ES-I3 (cell line): ENCODE data around the gene ARHGEF10L.

Experiments used
- H3K36me3 ChIP-seq: 2 replicates; pipeline ENCODE4 v1.6.1; 2013; ENCODE audit warnings: mild to moderate bottlenecking, low read length, control low read depth, moderate library complexity; ENCODE audit not compliant: insufficient read depth
- H3K4me1 ChIP-seq: 2 replicates; pipeline ENCODE4 v1.6.1; 2013; ENCODE audit warnings: mild to moderate bottlenecking, control low read depth, low read length; ENCODE audit not compliant: insufficient read depth
- H3K9ac ChIP-seq: 2 replicates; pipeline ENCODE4 v1.6.1; 2013; ENCODE audit warnings: low read depth, mild to moderate bottlenecking, low read length, moderate library complexity
- H3K9me3 ChIP-seq: 2 replicates; pipeline ENCODE4 v1.6.1; 2013; ENCODE audit warnings: mild to moderate bottlenecking, low read length, moderate library complexity; ENCODE audit not compliant: control insufficient read depth, insufficient read depth

ARHGEF10L gene

DNA sequence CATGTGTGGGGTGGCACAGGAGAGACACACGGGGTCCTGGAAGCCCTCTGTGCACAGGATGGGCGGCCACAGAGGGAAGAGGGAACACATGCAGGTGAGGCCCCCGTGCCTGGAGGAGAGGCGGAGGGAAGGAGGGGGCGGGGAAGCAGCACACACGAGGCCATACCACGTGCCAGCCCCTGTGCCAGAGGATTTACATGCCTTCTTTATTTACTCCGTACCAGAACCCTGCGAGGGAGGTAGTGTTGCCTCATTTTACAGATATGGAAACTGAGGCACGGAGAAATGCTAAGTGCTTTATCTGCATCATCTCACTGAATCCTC, 56.1 kb downstream of the ARHGEF10L start:
- no peak overlapping the region; the same call in 1 of the 2 replicates for H3K9ac ChIP-seq
- peaks cover 13% of the 10 kb centered on the region; the same call in 1 of the 2 replicates for H3K36me3 ChIP-seq
- H3K4me1 ChIP-seq: 0 out of 2 replicates have a peak, but pooled peaks cover 4% of the 10 kb centered on the region
- no peaks in the 10 kb centered on the region for H3K9me3 ChIP-seq

DNA sequence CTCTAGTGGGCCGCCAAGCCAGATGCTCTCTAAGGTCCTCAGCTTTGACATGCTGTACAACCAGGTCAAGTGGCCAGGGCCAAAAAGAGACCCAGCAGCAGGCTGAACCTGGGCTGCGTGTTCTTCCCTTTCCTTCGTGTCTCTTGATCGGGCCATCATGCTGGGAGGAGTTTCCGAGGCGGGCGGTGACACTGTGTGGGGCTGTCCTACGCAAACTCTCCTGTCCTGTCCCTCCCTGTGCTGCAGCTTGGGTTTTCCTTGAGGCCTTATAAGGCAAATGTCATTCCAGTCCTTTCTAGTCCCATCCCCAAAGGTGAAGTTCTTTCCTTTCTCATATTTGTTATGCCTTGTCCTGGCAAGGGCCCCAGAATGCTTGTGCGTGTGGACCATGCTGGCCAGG, 56.7 kb downstream of the ARHGEF10L start:
- Histone ChIP-seq H3K36me3 (peaks cover 10% of the 10 kb centered on the region; the same call in 1 of the 2 replicates), H3K9ac (no peak overlapping the region), H3K4me1 (0 out of 2 replicates have a peak, but pooled peaks cover 4% of the 10 kb centered on the region), H3K9me3 (no peaks in the 10 kb centered on the region)

DNA sequence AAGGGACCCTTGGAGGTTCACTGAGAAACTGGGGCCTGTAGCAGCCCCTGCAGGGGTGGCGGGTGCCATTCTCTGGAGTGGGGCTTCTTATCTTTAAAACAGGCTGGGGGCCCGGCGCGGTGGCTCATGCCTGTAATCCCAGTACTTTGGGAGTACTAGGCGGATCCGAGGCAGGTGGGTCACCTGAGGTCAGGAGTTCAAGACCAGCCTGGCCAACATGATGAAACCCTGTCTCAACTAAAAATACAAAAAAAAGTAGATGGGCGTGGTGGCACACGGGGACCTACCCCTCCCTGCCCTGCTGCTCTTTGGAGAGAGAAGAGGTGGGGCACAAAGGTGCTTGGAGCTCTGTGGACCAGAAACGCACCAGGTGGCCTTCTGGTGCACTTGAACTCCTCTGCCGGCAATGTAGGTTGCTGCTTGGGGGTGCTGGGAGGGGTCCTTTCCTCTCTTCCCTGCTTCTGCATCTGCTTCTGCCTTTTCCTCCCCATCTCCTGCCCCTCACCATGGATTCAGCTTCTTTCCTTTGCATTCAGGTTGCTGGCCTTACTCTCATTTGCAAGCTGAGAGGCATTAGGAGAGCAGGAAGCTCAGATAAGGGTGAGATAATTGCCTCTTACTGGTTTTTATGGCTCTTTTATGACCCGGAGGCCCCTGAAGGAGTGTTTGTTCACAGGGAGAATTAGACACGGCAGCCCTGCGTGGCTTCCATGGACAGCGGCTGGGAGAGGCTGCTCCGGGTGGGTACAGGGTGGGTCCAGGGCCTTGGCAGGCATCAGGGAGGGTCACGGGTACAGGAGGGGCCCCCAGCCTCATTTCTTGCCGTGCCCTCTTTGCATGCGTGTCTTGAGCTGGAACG, 57.4 kb downstream of the ARHGEF10L start:
- Histone ChIP-seq H3K9me3 (no peaks in the 10 kb centered on the region), H3K9ac (no peak overlapping the region), H3K4me1 (0 out of 2 replicates have a peak, but pooled peaks cover 4% of the 10 kb centered on the region), H3K36me3 (peaks cover 10% of the 10 kb centered on the region; the same call in 1 of the 2 replicates)

DNA sequence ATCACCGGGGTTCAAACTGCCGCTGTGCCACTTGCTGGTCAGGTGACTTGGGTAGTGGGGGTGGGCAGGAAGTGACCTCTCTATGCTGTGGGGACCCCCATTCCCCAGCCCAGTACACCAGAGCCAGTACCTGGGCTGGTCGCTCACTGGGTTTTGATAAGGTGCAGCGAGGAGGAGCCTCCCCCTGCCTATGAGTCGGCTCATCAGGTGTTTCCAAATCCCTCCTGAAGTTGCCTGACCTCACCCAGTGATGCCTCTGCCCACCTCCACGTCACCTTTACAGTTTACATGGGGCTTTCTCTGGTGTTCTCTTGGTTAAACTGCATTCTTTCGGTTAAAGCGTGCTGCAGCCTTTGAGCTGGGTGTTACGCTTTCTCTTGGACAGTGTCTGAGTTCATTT, 58.2 kb downstream of the ARHGEF10L start:
- Histone ChIP-seq H3K9me3 (no peaks in the 10 kb centered on the region), H3K9ac (no peak overlapping the region), H3K4me1 (peaks cover 5% of the 10 kb centered on the region; the same call in 1 of the 2 replicates), H3K36me3 (peaks cover 10% of the 10 kb centered on the region; the same call in 1 of the 2 replicates)

DNA sequence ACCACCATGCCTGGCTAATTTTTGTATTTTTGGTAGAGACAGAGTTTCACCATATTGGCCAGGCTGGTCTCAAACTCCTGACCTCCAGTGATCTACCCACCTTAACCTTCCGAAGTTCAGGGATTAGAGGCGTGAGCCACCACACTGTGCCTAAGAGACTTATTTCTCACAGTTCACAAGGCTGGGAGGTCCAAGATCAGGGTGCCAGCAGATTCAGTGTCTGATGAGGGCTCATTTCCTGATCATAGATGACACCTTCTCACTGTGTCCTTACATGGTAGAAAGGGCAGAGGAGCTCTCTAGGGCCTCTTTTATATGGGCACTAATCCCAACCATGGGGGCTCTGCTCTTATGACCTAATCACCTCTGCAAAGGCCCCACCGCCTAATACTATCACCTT, 58.8 kb downstream of the ARHGEF10L start:
- Histone ChIP-seq H3K36me3 (peaks cover 7% of the 10 kb centered on the region; the same call in 1 of the 2 replicates), H3K4me1 (peaks cover 8% of the 10 kb centered on the region; the same call in 1 of the 2 replicates), H3K9ac (no peak overlapping the region), H3K9me3 (no peaks in the 10 kb centered on the region)

DNA sequence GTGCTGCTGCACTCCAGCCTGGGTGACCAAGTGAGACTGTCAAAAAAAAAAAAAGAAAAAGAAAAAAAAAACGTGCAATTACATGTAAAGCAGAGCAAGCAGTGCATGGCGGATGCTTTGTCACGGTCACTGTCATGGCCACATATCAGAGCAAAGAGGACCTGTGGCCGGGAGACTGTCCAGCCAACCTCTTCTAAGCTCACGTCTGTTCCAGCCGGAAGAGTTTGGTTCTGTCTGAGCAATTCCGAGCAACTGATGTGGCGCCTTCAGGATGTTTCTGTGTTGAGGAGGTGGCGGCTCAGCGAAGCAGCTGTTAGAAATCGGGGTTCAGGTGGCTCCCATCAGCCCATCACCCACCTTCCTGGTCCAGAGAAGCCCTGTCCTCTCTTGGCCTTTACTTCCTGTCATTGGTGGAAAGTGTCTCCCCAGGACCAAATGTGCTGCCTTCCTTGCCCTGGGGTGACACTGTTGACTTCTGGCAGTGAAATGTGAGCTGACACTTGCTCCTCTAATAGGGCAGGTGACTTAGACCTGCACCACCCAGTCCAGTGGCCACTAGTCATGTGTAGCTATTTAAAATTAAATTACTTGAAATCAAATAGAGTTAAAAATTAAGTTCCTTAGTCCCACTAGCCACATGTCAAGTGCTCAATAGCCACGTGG, 59.9 kb downstream of the ARHGEF10L start:
- H3K9ac ChIP-seq: no peak overlapping the region
- no peaks in the 10 kb centered on the region for H3K9me3 ChIP-seq
- peaks cover 8% of the 10 kb centered on the region; the same call in 1 of the 2 replicates for H3K4me1 ChIP-seq
- peaks cover 4% of the 10 kb centered on the region; the same call in 1 of the 2 replicates for H3K36me3 ChIP-seq

DNA sequence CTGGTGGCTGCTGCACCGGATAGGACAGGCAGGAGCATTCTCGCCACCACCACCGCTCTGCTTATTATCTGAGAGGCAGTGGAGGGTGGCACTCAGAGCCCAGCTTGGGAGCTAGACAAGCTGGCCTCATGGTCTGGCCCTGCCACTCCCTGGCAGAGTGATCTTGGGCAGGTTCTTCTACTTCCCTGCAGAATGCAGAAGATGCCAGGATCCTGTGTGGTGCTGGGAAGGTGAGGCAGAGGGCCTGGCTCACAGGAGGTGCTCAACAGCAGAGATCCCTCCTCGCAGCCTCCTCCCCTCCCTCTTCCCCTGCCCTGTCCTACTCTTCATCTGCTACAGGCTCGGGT, 60.4 kb downstream of the ARHGEF10L start:
- no peak overlapping the region for H3K9ac ChIP-seq
- peaks cover 8% of the 10 kb centered on the region; the same call in 1 of the 2 replicates for H3K4me1 ChIP-seq
- H3K36me3 ChIP-seq: peaks cover 4% of the 10 kb centered on the region; the same call in 1 of the 2 replicates
- H3K9me3 ChIP-seq: no peaks in the 10 kb centered on the region

DNA sequence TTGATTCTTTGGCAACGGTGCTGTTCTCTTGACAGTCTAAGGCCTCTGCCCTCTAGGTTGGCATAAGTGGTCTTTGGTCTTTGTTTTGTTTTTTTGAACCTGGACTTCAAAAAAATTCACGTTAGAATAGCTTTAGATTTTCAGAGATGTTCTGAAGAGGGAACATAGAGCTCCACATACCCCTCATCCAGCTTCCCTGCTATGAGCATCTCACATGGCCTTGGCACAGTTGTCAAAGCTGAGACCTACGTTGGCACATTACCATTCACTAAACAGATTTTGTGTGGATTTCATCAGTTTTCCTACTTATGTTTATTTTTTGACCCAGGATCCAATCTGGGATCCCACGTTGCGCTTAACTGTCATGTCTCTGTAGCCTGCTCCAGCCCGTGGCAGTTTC, 60.8 kb downstream of the ARHGEF10L start:
- H3K36me3 ChIP-seq: peaks cover 4% of the 10 kb centered on the region; the same call in 1 of the 2 replicates
- H3K9ac ChIP-seq: no peak overlapping the region
- no peaks in the 10 kb centered on the region for H3K9me3 ChIP-seq
- H3K4me1 ChIP-seq: peaks cover 8% of the 10 kb centered on the region; the same call in 1 of the 2 replicates

DNA sequence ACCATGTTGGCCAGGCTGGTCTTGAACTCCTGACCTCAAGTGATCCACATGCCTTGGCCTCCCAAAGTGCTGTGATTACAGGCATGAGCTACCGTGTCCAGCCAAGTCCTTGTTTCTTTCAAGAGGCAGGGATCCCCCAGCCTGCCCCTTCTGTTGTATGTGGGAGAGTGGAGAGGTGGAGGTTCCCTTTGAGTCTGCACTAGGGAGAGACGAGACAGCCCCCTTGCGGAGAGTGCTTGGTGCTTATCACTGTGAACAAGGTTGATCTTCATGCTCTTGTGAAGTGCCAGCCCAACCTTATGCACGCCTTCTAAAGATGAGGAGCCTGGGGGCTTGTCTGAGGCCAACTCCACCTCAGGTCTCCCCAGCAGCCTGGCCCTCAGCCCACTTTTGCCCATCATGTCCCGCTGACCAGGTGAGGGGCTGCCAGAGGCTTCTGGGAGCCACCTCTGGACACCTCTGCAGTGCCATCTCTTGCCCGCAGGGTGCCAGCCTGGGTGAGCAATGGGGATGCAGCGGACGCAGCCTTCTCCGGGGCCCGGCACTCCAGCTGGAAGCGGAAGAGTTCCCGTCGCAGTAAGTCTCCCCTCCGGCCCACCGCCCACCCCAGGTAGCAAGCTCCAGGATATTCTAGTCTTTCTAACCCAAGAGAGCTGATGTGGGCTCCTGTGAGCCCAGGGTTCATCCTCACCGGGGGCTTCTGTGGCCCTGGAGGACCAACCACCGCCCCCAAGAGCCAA, 62.3 kb downstream of the ARHGEF10L start:
- no peak overlapping the region for H3K9ac ChIP-seq
- peaks cover 6% of the 10 kb centered on the region; the same call in 1 of the 2 replicates for H3K36me3 ChIP-seq
- no peaks in the 10 kb centered on the region for H3K9me3 ChIP-seq
- H3K4me1 ChIP-seq: peaks cover 8% of the 10 kb centered on the region; the same call in 1 of the 2 replicates

DNA sequence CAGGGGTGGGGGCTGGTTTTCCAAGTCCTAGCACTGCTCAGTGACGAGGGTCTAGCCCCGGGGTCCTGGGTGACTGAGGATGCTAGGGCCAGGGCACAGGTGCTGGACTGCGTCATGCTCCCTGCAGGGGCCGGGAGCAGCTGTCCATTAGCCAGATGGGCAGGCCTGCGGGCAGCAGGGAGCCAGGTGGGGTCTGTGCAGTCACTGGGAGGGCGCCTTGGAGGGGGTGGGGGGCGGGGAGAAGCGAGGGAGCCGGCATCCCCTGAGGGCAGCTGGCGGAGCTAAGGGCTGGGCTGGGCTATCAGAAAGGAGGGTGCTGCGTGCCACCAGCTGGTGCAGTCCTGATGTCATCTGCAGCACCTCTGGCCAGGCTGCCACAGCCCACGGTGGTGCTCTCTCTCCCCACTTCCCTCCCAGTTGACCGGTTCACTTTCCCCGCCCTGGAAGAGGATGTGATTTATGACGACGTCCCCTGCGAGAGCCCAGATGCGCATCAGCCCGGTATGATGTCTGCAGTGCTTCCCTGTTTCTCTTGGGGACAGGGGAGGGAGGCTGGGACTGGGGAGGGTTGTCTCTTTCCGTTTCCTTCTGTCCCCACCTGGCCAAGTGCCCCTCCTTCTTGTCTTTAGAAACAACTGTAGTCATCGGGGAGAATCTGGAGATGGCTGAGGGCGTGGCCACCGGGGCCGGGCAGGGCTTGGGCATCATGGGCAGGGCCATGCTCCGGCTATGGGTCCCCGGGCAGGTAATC, 63.8 kb downstream of the ARHGEF10L start:
- Histone ChIP-seq H3K4me1 (peaks cover 4% of the 10 kb centered on the region; the same call in 1 of the 2 replicates), H3K36me3 (peaks cover 6% of the 10 kb centered on the region; the same call in 1 of the 2 replicates), H3K9ac (no peak overlapping the region), H3K9me3 (no peaks in the 10 kb centered on the region)

DNA sequence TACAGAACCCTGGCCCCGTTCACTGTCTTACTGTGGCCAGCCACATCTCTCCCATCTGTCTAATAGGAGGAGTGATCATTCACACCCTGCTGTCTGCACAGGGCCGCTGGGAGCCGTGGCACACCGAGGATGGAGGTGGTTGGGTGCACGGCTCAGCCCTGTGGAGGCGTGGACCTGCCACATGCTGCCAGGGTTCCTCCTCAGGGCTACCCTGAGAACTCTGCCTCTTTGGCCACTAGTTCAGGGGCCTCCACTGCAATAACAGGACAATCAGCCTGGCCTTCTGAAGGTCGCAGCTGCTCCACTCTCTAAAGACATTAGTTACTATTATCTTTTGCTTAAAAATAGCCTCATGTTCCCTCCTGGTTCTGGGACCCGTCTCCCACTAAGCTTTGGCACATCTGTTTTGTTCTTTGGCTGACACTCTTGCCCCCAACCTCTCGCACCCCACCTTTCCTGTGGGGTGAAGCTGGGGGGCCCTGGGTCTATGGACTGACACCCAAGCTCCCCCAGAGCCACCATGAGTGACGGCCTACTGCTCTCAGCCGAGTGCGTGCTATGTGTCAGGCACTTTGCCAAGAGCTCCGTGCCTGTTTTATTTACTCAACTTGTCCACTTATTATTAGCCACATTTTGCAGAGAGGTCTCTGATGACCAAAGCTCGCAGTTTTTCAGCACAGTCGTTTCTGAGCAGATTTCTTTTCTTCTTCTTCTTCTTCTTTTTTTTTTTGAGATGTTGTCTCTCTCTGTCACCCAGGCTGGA, 66.3 kb downstream of the ARHGEF10L start:
- Histone ChIP-seq H3K9ac (no peak overlapping the region), H3K36me3 (0 out of 2 replicates have a peak, but pooled peaks cover 2% of the 10 kb centered on the region), H3K4me1 (peaks cover 4% of the 10 kb centered on the region; the same call in 1 of the 2 replicates), H3K9me3 (no peaks in the 10 kb centered on the region)

DNA sequence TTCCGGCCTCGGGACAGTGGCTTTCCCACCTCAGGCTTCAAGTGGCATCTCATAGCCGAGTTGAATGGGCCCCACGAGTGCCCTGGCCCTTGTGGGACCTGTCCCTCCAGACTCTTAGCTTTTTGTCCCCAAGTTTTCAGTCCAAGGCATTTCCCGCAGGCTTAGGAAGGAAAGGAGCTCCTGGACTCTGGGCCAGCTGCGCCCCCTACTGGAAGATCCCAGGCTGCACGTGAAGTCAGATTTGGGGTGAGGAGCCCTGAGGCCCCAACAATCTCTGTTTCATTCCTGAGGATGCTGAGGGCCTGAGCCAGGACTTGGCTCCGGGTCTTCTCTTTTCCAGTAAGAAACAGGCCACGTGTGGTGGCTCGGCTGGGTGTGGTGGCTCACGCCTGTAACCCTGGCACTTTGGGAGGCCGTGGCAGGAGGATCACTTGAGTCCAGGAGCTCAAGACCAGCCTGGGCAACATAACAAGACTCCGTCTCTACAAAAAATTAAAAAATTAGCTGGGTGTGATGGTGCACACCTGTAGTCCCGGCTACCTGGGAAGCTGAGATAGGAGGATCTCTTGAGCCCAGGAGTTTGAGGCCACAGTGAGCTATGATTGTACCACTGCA, 67.4 kb downstream of the ARHGEF10L start:
- H3K9me3 ChIP-seq: no peaks in the 10 kb centered on the region
- H3K4me1 ChIP-seq: peaks cover 4% of the 10 kb centered on the region; the same call in 1 of the 2 replicates
- H3K36me3 ChIP-seq: 0 out of 2 replicates have a peak, but pooled peaks cover 2% of the 10 kb centered on the region
- no peak overlapping the region for H3K9ac ChIP-seq
